Upper lobe of left lung (tissue), 4 donors: Measurements from ENCODE around the gene TMEM101.
"Not testable (repeated sequence)": the region's sequence is repeated elsewhere in the genome, so short reads cannot be mapped to it uniquely, and the experiment has no call there.

ENCODE experiments used
- POLR2A ChIP-seq, 4 donors: fragments of 450-650 bp; IDR thresholded peaks; one replicate each; pipeline ENCODE4 v1.5.1; 2016 to 2017; ENCODE audit warnings: antibody characterized with exemption in 4 of 4, mild to moderate bottlenecking in 2 of 4
- POLR2AphosphoS5 ChIP-seq, 2 donors: sonication (generic); formaldehyde crosslinking; IDR thresholded peaks; one replicate each; pipeline ENCODE4 v1.5.1; 2017; ENCODE audit warnings: antibody characterized with exemption in 2 of 2
- TF ChIP-seq, protein P1 (sequence below), 6 experiments: fragments of 450-650 bp in 4 of 6; fragments of 200-600 bp in 2 of 6; sonication (generic) in 2 of 6; IDR thresholded peaks; one replicate each; pipeline ENCODE4 v1.5.1; 2016 to 2019; ENCODE audit warnings: antibody characterized with exemption in 6 of 6

DNA sequence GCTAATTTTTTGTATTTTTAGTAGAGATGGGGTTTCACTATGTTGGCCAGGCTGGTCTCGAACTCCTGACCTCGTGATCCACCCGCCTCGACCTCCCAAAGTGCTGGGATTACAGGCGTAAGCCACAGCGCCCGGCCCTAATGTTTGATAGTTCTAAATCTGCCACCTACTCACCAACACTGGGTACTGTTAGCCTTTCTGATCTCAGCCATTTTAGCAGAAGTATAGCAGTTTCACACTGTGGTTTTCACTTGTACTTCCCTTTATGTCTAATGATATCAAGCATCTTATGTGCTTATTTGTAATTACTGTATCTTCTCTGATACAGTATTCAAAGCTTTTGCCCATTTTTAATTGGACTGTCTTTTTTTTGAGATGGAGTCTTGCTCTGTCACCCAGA is 32.1 kb upstream of the TMEM101 start:
- TF ChIP-seq, protein P1, sequence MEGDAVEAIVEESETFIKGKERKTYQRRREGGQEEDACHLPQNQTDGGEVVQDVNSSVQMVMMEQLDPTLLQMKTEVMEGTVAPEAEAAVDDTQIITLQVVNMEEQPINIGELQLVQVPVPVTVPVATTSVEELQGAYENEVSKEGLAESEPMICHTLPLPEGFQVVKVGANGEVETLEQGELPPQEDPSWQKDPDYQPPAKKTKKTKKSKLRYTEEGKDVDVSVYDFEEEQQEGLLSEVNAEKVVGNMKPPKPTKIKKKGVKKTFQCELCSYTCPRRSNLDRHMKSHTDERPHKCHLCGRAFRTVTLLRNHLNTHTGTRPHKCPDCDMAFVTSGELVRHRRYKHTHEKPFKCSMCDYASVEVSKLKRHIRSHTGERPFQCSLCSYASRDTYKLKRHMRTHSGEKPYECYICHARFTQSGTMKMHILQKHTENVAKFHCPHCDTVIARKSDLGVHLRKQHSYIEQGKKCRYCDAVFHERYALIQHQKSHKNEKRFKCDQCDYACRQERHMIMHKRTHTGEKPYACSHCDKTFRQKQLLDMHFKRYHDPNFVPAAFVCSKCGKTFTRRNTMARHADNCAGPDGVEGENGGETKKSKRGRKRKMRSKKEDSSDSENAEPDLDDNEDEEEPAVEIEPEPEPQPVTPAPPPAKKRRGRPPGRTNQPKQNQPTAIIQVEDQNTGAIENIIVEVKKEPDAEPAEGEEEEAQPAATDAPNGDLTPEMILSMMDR (IDR thresholded peaks at IDR 0.05) = not testable (repeated sequence)
- TF ChIP-seq POLR2A, POLR2AphosphoS5 (IDR thresholded peaks at IDR 0.05): not testable (repeated sequence)
